ENCODE results near the gene TMEM143.
"Not testable (repeated sequence)": the region's sequence is repeated elsewhere in the genome, so short reads cannot be mapped to it uniquely, and the experiment has no call there.

The TMEM143 gene

DNA sequence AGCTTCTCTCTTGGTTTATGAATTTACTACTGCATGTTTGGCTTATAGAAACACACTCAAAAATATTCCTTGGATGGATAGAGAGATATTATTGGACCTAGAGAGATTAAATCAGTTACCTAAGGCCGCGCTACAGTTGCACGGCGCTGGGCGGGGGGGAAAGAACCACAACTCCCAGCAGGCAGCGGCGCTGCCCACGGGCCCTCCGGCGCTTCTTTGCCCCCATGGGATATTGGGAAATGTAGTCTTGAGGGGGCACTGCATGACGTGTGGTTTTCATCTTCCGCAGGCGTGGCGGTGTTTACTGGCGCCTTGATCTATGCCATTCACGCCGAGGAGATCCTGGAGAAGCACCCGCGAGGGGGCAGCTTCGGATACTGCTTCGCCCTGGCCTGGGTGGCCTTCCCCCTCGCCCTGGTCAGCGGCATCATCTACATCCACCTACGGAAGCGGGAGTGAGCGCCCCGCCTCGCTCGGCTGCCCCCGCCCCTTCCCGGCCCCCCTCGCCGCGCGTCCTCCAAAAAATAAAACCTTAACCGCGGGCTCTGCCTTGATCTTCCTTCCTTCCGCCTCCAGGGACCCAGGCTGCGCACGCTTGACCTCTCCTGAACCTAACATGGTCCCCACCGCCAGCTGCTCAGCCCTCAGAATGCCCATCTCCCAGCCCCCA is 33.6 kb downstream of the TMEM143 start:
- no peak for DNase-seq (ENCODE audit: low spot score)

DNA sequence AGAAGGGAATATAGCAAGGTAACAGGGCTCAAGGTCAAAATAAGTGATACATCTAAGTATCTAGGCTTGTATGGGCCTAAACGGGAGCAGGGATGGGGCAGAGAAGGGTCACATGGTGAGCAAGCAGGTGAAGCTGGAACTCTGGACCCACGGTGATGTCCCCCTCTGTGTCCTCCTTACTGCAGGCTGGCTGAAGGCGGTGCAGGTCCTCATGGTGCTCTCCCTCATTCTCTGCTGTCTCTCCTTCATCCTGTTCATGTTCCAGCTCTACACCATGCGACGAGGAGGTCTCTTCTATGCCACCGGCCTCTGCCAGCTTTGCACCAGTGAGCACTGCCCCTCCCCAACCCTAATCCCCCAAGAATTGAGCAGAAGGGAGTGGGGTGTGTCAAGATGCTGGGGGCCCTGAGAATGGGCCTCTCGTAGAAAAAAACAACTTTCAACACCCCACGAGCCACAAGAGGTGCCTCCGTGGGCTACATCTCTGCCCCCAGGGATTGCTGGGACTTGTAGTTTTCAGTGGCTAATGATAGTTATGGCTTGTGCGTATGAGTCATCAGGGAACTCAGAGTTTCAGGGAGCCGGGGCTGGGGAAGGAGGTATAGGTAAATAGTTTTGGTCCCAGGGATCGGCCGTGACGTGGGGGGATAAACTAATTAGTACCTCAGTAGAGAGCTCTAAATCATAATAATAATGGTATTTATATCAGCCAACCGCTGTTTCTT is 34.4 kb downstream of the TMEM143 start:
- DNase-seq (ENCODE audit: low spot score) = no peak

DNA sequence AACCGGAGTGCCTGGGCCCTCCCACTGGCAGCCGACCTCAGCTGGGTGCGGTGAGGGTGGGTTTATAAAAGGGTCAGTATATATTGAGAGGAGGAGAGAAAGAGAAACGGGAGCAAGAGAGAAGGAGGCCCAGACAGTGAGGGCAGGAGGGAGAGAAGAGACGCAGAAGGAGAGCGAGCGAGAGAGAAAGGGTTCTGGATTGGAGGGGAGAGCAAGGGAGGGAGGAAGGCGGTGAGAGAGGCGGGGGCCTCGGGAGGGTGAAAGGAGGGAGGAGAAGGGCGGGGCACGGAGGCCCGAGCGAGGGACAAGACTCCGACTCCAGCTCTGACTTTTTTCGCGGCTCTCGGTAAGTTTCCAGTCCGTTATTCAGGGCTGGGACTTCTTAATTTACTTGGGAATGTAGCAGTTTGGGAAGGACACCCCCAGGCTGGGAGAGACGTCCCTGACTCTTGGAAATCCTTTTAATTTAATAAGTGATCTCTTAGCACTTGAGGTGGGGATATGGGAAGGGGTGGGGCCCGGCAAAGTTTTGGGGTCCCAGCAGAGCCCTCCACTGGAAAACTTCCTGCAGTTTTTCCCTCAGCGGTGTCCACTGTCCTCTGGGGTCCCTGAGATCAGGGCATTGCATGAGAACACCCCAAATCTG is 38.4 kb downstream of the TMEM143 start, which contains the start of gene EMP3:
TSS of gene EMP3 (plus strand) at position 288 of the 646 bp plus-strand sequence. CDS start 1,293 bp downstream, outside the sequence.
- DNase-seq (ENCODE audit: low spot score) = peak; percentile 88

DNA sequence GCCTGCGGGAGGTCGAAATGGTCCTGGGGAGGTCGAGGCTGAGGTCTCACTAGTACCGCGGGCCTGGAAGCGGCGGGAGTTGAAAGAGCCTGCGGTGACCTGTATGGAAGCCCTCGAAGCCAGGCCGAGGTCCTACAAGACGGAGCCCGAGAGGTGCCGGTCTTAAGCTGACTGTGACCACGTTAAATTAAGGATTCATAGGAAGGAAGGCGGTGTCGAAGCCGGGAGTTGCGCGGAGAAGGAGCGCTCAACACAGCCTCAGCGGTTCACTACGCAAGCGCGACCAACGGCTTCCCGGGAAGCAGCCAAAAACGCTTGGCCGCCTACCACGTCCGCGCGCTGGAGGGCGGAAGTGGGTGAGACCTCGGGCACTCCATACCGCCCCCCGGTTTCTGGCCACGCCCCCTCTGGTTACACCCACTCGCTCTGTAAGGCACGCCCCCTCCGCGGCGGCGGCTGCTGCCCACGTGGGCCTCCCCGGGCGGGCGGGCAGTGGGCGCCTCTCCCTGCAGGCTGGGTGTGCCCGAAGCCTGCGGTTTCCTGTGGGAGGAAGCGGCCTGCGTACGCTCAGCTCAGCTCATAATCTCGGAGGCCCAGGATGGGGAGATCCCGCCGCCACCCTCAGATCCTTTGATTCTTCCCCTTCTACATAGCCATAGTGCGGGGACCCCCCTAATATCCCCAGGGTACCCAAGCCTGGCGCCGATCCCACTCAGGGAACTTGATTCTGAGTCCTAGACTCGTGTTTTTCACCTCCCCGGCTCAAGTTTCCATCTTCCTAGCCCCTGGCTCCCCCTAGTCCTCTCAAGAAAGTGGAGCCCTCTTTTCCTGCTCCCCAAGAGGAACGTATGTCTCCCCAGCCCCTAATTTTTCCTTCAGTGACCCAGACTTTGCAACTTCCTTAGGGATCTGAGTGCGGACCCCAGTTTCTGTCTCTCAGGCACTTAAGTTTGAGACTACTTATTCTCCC is 41.8 kb downstream of the TMEM143 start:
- peak; percentile 99 for DNase-seq (ENCODE audit: low spot score)

DNA sequence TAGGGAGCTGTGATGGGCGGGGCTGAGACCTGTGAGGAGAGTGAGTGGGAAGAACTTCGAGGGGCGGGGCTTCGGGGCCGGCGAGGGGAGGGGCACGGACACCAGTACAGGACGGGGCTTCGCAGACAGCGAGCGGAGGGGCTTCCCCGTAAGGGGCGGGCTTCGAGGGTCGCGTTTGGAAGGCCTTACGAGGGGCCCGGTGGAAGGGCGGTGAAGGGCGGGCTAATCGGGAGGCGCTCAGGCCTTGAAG is 42.4 kb downstream of the TMEM143 start:
- peak; percentile 90 for DNase-seq (ENCODE audit: low spot score)

DNA sequence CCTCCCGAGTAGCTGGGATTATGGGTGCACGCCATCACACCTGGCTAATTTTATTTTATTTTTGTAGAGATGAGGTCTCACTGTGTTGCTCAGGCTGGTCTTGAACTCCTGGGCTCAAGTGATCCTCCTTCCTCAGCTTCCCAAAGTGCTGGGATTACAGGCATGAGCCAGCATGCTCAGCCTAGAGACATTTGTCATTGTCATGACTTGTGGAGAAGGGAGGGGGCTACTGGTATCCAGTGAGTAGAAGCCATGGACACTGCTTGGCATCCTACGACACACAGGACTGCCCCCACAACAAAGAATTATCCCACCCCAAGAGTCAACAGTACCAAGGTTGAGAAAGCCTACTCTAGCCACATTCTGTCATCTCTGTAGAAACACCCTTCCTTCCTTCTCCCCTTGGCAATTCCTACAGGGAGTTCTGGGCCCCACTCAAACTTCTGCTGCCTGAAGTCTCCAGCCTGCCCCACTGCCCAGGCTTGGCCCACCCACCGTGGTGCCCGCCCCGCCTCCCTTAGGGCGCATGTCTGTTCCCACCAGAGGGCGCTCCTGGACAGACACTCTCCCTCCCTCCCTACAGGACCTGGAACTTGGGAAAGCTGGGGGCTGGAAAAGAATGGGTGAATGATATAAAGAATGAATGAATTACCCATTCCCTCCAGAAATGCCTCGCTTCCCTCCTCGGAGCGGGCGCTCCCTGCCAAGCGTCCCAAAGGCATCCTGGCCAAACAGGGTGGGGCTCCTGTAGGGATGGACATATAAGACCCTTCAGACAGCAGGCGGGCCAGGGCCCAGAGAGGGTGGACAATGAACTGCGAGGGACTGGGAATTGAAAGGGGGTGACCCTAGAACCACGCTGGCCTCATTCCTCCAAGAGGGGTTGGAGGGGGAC is 43.8 kb downstream of the TMEM143 start:
- DNase-seq (ENCODE audit: low spot score) = peak; percentile 72

DNA sequence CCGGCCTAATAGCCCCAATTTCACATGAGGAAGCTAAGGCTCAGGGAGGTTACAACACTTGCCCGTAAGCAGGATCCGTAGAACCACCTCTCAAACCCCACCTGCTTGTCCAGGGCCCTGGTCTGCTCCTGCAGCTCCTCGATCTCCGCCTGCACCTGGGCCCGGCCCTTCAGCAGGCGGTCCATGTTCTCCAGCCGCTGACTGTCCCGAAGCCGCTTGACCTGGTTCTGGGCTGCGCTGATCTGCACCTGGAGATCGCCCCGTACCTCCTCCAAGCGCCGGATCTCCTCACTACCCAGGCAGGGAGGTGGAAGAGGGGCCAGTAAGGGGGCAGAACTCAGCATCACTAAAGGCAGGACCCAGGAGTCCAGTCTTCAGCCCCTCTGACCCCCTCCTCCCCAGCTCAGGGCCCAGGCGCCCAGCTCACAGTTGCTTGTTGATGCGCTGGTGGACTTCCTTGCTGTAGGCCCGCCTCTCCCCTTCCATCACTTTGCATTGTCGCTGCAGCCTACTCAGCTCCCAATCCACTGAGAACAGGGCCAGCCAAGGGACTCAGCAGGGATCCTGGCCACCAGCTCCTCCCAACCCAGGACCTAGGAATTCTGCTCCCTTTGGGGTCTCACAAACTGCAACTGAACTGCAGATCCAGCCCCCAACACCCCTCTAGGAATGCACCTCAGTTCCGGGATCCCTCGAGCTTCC is 45.3 kb downstream of the TMEM143 start:
- no peak for DNase-seq (ENCODE audit: low spot score)

DNA sequence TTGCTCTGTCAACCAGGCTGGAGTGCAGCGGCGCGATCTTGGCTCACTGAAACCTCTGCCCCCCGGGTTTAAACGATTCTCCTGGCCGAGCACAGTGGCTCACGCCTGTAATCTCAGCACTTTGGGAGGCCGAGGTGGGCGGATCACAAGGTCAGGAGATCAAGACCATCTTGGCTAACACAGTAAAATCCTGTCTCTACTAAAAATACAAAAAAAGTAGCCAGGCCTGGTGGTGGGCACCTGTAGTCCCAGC is 46.1 kb downstream of the TMEM143 start:
- not testable (repeated sequence) for DNase-seq (ENCODE audit: low spot score)

DNA sequence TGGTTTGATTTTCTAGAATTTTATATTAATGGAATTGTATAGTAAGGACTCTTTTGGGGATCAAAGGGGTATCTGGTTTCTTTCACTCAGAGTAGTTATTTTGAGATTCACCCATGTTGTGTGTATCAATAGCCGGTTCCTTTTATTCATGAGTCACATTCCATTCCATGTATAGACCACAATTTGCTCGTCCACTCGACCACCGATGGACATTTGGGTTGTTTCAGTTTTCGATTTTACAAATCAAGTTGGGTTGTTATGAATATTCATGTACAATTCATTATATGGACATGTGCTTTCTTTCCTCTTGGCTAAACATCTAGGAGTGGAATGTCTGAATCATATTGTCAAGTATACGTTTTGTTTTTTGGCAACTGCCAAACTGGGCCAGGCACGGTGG is 48.0 kb downstream of the TMEM143 start:
- DNase-seq (ENCODE audit: low spot score) = no peak

DNA sequence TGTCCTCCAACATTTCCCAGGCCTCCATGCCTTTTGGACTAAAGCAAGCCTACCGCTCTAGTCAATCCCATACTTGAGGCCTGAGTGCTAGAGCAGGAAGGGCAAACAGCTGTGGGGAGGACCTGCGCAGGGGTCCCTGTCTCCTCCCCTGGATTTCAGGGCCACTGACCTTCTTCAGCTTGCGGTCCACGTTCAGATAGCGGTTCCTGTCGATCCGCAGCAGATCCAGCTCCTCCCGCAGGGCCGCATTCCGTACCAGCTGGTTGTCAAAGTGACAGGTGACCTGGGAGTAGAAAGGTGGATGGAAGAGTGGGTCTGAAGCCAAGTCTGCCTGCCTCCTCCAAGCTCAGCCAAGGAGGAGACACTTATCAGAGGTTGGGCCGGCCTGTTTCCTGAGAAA is 52.4 kb downstream of the TMEM143 start:
- no peak for DNase-seq (ENCODE audit: low spot score)

DNA sequence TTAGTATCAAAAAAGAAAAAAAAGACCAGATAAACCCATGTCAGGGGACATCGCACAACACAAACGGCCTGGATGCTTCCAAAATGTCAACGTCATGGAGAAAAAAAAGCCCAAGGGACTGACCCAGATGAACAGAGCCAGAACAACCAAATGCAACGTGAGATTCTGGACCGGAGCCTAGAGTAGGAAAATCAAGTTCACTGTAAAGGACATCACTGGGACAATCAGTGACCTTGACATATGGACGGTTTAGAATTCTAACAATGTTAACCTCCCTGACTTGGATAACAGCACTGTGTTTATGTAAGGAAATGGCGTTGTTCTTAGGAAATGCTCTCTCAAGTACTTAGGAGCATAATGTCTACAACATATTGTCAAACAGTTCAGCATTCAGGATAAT is 53.5 kb downstream of the TMEM143 start:
- DNase-seq (ENCODE audit: low spot score) = no peak

DNA sequence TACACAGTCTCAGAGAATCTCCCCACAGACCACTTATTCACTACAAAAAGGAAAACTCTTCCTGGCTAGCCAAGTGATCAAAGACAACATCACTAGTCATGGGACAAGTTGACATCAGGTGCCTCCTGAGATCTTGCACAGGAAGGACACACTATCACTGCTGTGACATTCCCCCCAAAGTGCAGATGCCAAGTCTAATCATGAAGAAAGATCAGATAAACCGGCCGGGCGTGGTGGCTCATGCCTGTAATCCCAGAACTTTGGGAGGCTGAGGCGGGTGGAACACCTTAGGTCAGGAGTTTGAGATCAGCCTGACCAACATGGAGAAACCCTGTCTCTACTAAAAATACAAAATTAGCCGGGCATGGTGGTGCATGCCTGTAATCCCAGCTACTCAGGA is 54.0 kb downstream of the TMEM143 start:
- not testable (repeated sequence) for DNase-seq (ENCODE audit: low spot score)

DNA sequence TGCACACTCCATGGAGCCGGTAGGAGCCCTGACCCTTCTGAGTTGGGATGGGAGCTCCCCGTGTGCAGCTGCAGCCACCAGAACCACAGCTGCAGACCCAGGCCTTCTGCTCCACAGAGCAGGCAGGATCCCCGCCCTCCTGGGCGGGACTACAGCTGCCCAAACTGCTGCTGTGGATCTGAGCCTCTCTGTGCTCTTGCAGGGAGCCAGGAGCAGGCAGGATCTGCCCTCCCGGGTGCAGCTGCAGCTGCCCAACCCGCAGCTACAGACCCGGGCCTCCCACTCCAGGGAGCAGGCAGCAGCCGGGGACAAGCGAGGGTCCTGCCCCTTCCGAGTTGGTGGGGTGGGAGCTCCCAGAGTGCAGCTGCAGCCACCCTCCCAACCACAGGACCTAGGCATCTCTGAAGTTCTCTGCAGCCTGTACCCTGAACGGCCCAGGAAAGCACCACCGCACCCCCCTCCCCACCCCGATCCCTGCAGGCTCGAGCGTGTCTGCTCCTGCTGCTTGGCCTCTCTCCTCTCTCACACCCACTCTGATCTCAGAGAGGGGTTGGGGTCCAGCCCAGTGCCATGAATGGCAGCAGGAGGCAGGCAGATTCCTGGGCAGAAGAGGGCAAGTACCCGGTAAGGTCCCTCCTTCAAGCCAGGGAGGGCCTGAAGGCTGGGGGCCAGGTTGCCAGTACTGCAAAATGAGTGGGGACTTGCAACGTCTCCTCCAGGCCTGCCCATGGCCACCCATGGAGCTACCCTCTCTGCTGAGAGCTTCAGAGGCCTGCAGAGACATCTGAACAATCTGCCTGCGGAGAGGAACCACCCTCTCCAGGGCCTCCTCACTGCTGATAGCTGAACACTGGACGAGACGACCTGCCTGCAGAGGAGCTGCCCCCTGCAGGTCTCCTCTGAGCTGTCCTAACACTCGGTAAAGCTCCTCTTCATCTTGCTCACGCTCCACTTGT is 54.8 kb downstream of the TMEM143 start:
- DNase-seq (ENCODE audit: low spot score) = no peak

DNA sequence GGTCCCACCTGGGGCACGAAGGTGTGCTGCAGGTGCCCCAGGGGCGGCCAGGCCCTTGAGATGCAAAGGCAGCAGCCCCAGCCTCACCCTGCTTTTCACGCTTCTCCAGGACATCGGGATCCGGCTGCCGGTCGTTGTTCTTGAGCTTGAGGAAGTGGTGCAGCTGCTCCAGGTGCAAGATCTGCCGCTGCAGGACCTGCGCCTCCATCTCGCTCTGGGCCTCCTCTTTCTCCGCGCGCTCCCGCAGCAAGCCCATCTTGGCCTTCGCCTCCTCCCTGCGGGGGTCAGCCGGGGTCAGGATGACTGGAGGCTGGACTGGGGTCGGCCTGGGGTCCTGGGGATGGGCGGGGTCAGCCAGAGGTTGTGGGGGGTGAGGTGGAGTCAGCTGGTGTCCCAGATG is 59.9 kb downstream of the TMEM143 start:
- DNase-seq (ENCODE audit: low spot score) = no peak

DNA sequence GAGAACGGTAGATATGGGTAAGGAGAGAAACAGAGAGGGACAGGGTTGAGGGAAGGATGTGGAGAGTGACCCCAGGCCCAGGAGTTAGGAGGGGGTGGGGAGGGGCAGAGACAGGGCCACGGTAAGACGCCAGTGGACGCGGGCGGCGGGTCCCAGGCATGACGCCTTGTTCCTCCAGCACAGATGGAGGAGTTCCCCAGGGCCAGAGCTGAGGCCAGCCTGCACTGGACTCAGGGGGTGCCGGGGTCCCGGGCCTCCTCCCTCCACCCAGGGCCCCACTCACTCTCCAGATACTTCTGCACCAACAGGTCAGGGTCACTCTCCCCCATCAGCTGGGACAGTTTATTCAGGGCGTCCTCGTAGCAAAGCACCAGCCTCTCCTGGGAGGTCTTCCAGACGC is 60.4 kb downstream of the TMEM143 start:
- no peak for DNase-seq (ENCODE audit: low spot score)

DNA sequence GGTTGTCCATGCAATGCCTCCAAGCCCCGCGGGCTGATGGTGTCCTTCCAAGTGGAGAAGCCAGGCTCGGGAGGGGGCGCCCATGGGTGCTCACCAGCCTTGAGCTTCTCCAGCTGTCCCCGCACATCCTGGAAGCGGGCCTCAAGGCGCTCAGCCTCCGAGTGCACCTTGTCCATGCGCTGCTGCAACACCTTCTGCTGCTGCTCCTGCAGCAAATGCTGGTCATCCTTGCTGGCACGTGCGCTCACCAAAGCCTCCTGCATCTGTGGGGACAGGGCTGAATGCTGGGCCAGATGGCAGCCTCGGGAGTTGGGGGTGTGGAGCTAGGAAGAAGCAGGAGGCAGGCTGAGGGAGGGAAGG is 61.2 kb downstream of the TMEM143 start:
- no peak for DNase-seq (ENCODE audit: low spot score)

DNA sequence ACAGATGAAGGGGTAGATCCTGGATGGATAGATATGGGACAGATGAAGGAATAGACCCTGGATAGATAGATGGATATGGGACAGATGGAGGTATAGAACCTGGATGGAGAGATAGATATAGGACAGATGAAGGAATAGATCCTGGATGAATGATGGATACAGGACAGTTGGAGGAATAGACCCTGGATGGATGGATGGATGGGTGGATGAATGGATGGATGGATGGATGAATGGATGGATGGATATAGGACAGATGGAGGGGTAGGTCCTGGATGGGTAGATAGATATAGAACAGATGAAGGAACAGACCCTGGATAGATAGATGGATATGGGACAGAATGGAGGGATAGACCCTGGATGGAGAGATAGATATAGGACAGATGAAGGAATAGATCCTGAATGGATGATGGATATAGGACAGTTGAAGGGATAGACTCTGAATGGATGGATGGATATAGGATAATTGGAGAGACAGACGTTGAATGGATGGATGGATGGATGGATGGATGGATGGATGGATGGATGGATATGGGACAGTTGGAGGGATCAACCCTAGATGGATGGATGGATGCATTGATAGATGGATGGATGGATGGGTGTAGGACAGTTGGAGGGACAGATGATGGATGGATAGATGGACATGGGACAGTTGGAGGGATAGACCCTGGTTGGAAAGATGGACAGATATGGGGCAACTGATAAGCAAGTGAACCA is 61.7 kb downstream of the TMEM143 start:
- DNase-seq (ENCODE audit: low spot score) = no peak

DNA sequence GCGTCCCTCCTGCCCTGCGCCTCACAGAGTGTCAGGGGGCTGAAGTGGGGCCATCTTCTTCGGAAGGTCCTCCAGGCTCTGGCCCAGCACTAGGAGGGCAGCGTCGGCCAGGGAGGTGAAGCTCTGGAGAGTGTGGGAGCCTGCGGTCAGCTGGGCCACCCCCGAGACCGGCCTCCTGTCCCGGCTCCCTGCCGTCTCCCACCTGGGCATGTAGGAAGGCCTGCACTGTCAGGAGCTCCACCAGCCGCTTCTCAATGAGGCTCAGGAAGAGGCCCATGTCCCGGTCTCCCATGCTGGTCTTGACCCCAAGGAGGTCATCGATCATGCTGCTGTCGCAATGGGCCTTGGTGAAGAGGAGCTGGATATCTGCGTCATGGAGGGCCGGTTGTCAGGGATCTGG is 65.8 kb downstream of the TMEM143 start:
- DNase-seq (ENCODE audit: low spot score) = no peak
